HG02885 (cell line): ENCODE results near the gene HNRNPA2B1.
"Not testable (repeated sequence)": the region's sequence is repeated elsewhere in the genome, so short reads cannot be mapped to it uniquely, and the experiment has no call there.

ENCODE experiments used
- ATAC-seq: cut with Tn5 transposase; IDR thresholded peaks from one replicate; pipeline ENCODE4 v1.9.1; 2021; ENCODE audit warnings: mild to moderate bottlenecking; ENCODE audit not compliant: unreplicated experiment, poor library complexity

HNRNPA2B1 gene

GRCh38 chr7:26167303-26167934, 33.1 kb downstream of the HNRNPA2B1 start:
- ATAC-seq = peak; percentile 56

GRCh38 chr7:26166684-26167266, 33.8 kb downstream of the HNRNPA2B1 start:
- ATAC-seq = no peak

GRCh38 chr7:26165950-26166683, 34.4 kb downstream of the HNRNPA2B1 start:
- no peak for ATAC-seq

- not testable (repeated sequence) for ATAC-seq
Observed at GRCh38 chr7:26163804-26164203, 36.7 kb downstream of the HNRNPA2B1 start.

GRCh38 chr7:26162431-26162830, 38.1 kb downstream of the HNRNPA2B1 start:
- no peak for ATAC-seq

- ATAC-seq = no peak
Observed at GRCh38 chr7:26160896-26161295, 39.6 kb downstream of the HNRNPA2B1 start.

GRCh38 chr7:26159243-26159642, 41.3 kb downstream of the HNRNPA2B1 start:
- ATAC-seq = no peak

GRCh38 chr7:26157520-26158105, 42.9 kb downstream of the HNRNPA2B1 start:
- no peak for ATAC-seq

GRCh38 chr7:26156451-26157420, 43.8 kb downstream of the HNRNPA2B1 start:
- peak; percentile 29 for ATAC-seq

- ATAC-seq = no peak
Observed at GRCh38 chr7:26155531-26156375, 44.8 kb downstream of the HNRNPA2B1 start.

GRCh38 chr7:26153823-26154783, 46.4 kb downstream of the HNRNPA2B1 start:
- no peak for ATAC-seq

- ATAC-seq = no peak
Observed at GRCh38 chr7:26153241-26153822, 47.2 kb downstream of the HNRNPA2B1 start.

GRCh38 chr7:26152782-26153240, 47.7 kb downstream of the HNRNPA2B1 start:
- ATAC-seq = peak; percentile 31

- peak; percentile 75 for ATAC-seq
Observed at GRCh38 chr7:26151953-26152781, 48.4 kb downstream of the HNRNPA2B1 start, which contains the start of gene NFE2L3. TSS of gene NFE2L3 (plus strand) at chr7:26152198. CDS start at chr7:26152499, 301 bp downstream.

- ATAC-seq = no peak
Observed at GRCh38 chr7:26151650-26151952, 48.9 kb downstream of the HNRNPA2B1 start.

GRCh38 chr7:26151096-26151495, 49.5 kb downstream of the HNRNPA2B1 start:
- no peak for ATAC-seq
